GM18868 (cell line): ENCODE data around the gene KCNK4.
"Not testable (repeated sequence)": the region's sequence is repeated elsewhere in the genome, so short reads cannot be mapped to it uniquely, and the experiment has no call there.

Experiments used
- ATAC-seq: cut with Tn5 transposase; IDR thresholded peaks from one replicate; pipeline ENCODE4 v1.9.1; 2021; ENCODE audit warnings: mild to moderate bottlenecking, moderate library complexity; ENCODE audit not compliant: unreplicated experiment

Gene KCNK4

GRCh38 chr11:64323373-64323772 is 32.3 kb downstream of the KCNK4 start:
- ATAC-seq = no peak

- not testable (repeated sequence) for ATAC-seq
Measured at GRCh38 chr11:64323984-64324383, 32.9 kb downstream of the KCNK4 start.

GRCh38 chr11:64324692-64325469 is 33.8 kb downstream of the KCNK4 start:
- ATAC-seq = no peak

GRCh38 chr11:64327375-64327774 is 36.3 kb downstream of the KCNK4 start:
- ATAC-seq = no peak

- ATAC-seq = no peak
Measured at GRCh38 chr11:64327993-64328392, 36.9 kb downstream of the KCNK4 start.

GRCh38 chr11:64330888-64331287 is 39.8 kb downstream of the KCNK4 start:
- no peak for ATAC-seq

GRCh38 chr11:64331569-64332371 is 40.7 kb downstream of the KCNK4 start:
- peak; percentile 46 for ATAC-seq

- ATAC-seq = no peak
Measured at GRCh38 chr11:64333556-64333955, 42.5 kb downstream of the KCNK4 start.

- peak; percentile 81 for ATAC-seq
Measured at GRCh38 chr11:64334764-64335735, 43.9 kb downstream of the KCNK4 start.

GRCh38 chr11:64337538-64338249 is 46.6 kb downstream of the KCNK4 start:
- no peak for ATAC-seq

GRCh38 chr11:64338716-64339115 is 47.6 kb downstream of the KCNK4 start:
- no peak for ATAC-seq

- no peak for ATAC-seq
Measured at GRCh38 chr11:64339286-64339685, 48.2 kb downstream of the KCNK4 start.

GRCh38 chr11:64339754-64340408 is 48.8 kb downstream of the KCNK4 start, which contains the start of gene CCDC88B:
CCDC88B (plus strand) TSS chr11:64340204; CDS start chr11:64340267, 63 bp downstream.
- ATAC-seq = peak; percentile 52

- peak; percentile 44 for ATAC-seq
Measured at GRCh38 chr11:64340671-64341335, 49.7 kb downstream of the KCNK4 start.

GRCh38 chr11:64341429-64341828 is 50.3 kb downstream of the KCNK4 start:
- ATAC-seq = no peak

- no peak for ATAC-seq
Measured at GRCh38 chr11:64341851-64342791, 51.0 kb downstream of the KCNK4 start.

- ATAC-seq = no peak
Measured at GRCh38 chr11:64342869-64343745, 52.0 kb downstream of the KCNK4 start.
